AG08396 (cell line): ENCODE results near the gene TSPEAR.

Source experiments
- DNase-seq: peaks from one replicate; pipeline ENCODE4 v3.0.0; 2012; ENCODE audit warnings: low spot score, mixed read lengths

Gene TSPEAR

GRCh38 chr21:44515359-44516165, 195.8 kb downstream of the TSPEAR start:
- no peak for DNase-seq

GRCh38 chr21:44514746-44515358, 196.5 kb downstream of the TSPEAR start:
- no peak for DNase-seq

- no peak for DNase-seq
Observed at GRCh38 chr21:44514218-44514520, 197.2 kb downstream of the TSPEAR start.

- DNase-seq: no peak
Observed at GRCh38 chr21:44513389-44514217, 197.8 kb downstream of the TSPEAR start.

- DNase-seq: no peak
Observed at GRCh38 chr21:44512496-44513388, 198.6 kb downstream of the TSPEAR start.

GRCh38 chr21:44511938-44512275, 199.5 kb downstream of the TSPEAR start:
- DNase-seq: no peak

- no peak for DNase-seq
Observed at GRCh38 chr21:44511219-44511937, 200.0 kb downstream of the TSPEAR start.

GRCh38 chr21:44510508-44511218, 200.7 kb downstream of the TSPEAR start:
- peak; percentile 73 for DNase-seq

GRCh38 chr21:44510109-44510507, 201.3 kb downstream of the TSPEAR start:
- DNase-seq: no peak

- DNase-seq: peak; percentile 55
Observed at GRCh38 chr21:44509539-44509938, 201.8 kb downstream of the TSPEAR start.

GRCh38 chr21:44508711-44509445, 202.5 kb downstream of the TSPEAR start:
- no peak for DNase-seq

- DNase-seq: no peak
Observed at GRCh38 chr21:44508426-44508710, 203.0 kb downstream of the TSPEAR start.

GRCh38 chr21:44507673-44508425, 203.5 kb downstream of the TSPEAR start:
- no peak for DNase-seq

- DNase-seq: no peak
Observed at GRCh38 chr21:44506279-44507255, 204.8 kb downstream of the TSPEAR start.

- DNase-seq: no peak
Observed at GRCh38 chr21:44505673-44506278, 205.6 kb downstream of the TSPEAR start.

- no peak for DNase-seq
Observed at GRCh38 chr21:44503901-44504399, 207.4 kb downstream of the TSPEAR start.
